HUES64 (cell line): ENCODE data around the gene PPP6R3.
"Not testable (repeated sequence)": the region's sequence is repeated elsewhere in the genome, so short reads cannot be mapped to it uniquely, and the experiment has no call there.

Experiments used
- H3K27ac ChIP-seq: 2 replicates; pipeline ENCODE4 v1.7.0; 2013; ENCODE audit warnings: low read depth, low read length, inconsistent platforms
- H3K27me3 ChIP-seq: 2 replicates; pipeline ENCODE4 v1.6.1; 2013; ENCODE audit warnings: mild to moderate bottlenecking, low read length; ENCODE audit not compliant: insufficient read depth
- H3K36me3 ChIP-seq: 2 replicates; pipeline ENCODE4 v1.6.1; 2013; ENCODE audit warnings: mild to moderate bottlenecking, low read length; ENCODE audit not compliant: insufficient read depth
- H3K4me1 ChIP-seq: 2 replicates; pipeline ENCODE4 v1.6.1; 2013; ENCODE audit warnings: mild to moderate bottlenecking, low read length, moderate library complexity; ENCODE audit not compliant: insufficient read depth
- H3K4me3 ChIP-seq: 2 replicates; pipeline ENCODE4 v1.5.1; 2013; ENCODE audit warnings: mild to moderate bottlenecking, low read length, moderate library complexity
- H3K9ac ChIP-seq: 2 replicates; pipeline ENCODE4 v1.6.1; 2013; ENCODE audit warnings: mild to moderate bottlenecking, low read depth, low read length
- H3K9me3 ChIP-seq: 2 replicates; pipeline ENCODE4 v1.6.1; 2013; ENCODE audit warnings: low read depth, low read length; ENCODE audit not compliant: insufficient read depth
- WGBS: fragments of 150-250, 120-280 bp; methylation state at CpG from one replicate; pipeline ENCODE4 v1.1.7; 2013; ENCODE audit warnings: missing lambda C conversion rate; 5-methylcytosine and 5-hydroxymethylcytosine counted together

Gene PPP6R3

GRCh38 chr11:68528630-68529029, 68.1 kb downstream of the PPP6R3 start:
- Histone ChIP-seq H3K4me3 (no peak overlapping the region), H3K36me3 (peaks cover 64% of the 10 kb centered on the region), H3K4me1 (peaks cover 6% of the 10 kb centered on the region; the same call in 1 of the 2 replicates), H3K27ac (no peak overlapping the region), H3K9me3 (no peaks in the 10 kb centered on the region), H3K9ac (no peak overlapping the region), H3K27me3 (no peaks in the 10 kb centered on the region)
- WGBS: 96% methylated on average over 5 of the region's 5 CpGs

GRCh38 chr11:68531129-68531693, 70.7 kb downstream of the PPP6R3 start:
- H3K27ac ChIP-seq: no peak overlapping the region
- no peaks in the 10 kb centered on the region for H3K9me3 ChIP-seq
- no peaks in the 10 kb centered on the region for H3K27me3 ChIP-seq
- 92% methylated on average over 4 of the region's 4 CpGs for WGBS
- no peak overlapping the region for H3K9ac ChIP-seq
- H3K4me3 ChIP-seq: no peak overlapping the region
- peaks cover 10% of the 10 kb centered on the region; the same call in 1 of the 2 replicates for H3K4me1 ChIP-seq
- peaks cover 42% of the 10 kb centered on the region for H3K36me3 ChIP-seq

GRCh38 chr11:68532727-68533369, 72.3 kb downstream of the PPP6R3 start:
- WGBS: 98% methylated on average over 5 of the region's 5 CpGs
- Histone ChIP-seq H3K4me3 (no peak overlapping the region), H3K27me3 (no peaks in the 10 kb centered on the region), H3K9me3 (no peaks in the 10 kb centered on the region), H3K36me3 (peaks cover 37% of the 10 kb centered on the region), H3K27ac (no peak overlapping the region), H3K9ac (no peak overlapping the region), H3K4me1 (peaks cover 19% of the 10 kb centered on the region; the same call in 1 of the 2 replicates)

- Histone ChIP-seq H3K27me3 (no peaks in the 10 kb centered on the region), H3K4me3 (no peak overlapping the region), H3K27ac (no peak overlapping the region), H3K9ac (no peak overlapping the region), H3K36me3 (peaks cover 38% of the 10 kb centered on the region), H3K4me1 (peaks cover 22% of the 10 kb centered on the region; the same call in 1 of the 2 replicates), H3K9me3 (no peaks in the 10 kb centered on the region)
- WGBS: 93% methylated on average over 7 of the region's 7 CpGs
Measured at GRCh38 chr11:68533945-68534344, 73.4 kb downstream of the PPP6R3 start.

- Histone ChIP-seq H3K36me3 (peaks cover 41% of the 10 kb centered on the region), H3K4me3 (no peak overlapping the region), H3K27ac (no peak overlapping the region), H3K27me3 (no peaks in the 10 kb centered on the region), H3K4me1 (peaks cover 34% of the 10 kb centered on the region), H3K9ac (no peak overlapping the region), H3K9me3 (no peaks in the 10 kb centered on the region)
- WGBS: 96% methylated on average over 8 of the region's 8 CpGs
Measured at GRCh38 chr11:68535098-68535497, 74.5 kb downstream of the PPP6R3 start.

GRCh38 chr11:68536706-68537105, 76.2 kb downstream of the PPP6R3 start:
- Histone ChIP-seq H3K9me3 (no peaks in the 10 kb centered on the region), H3K9ac (no peak overlapping the region), H3K4me1 (peaks cover 36% of the 10 kb centered on the region), H3K36me3 (peaks cover 53% of the 10 kb centered on the region), H3K4me3 (no peak overlapping the region), H3K27ac (no peak overlapping the region), H3K27me3 (no peaks in the 10 kb centered on the region)
- WGBS: 81% methylated on average over 2 of the region's 2 CpGs

GRCh38 chr11:68538025-68538424, 77.5 kb downstream of the PPP6R3 start:
- no peak overlapping the region for H3K27ac ChIP-seq
- no peaks in the 10 kb centered on the region for H3K27me3 ChIP-seq
- H3K9me3 ChIP-seq: no peaks in the 10 kb centered on the region
- H3K36me3 ChIP-seq: peaks cover 54% of the 10 kb centered on the region
- H3K4me1 ChIP-seq: peaks cover 40% of the 10 kb centered on the region
- no peak overlapping the region for H3K9ac ChIP-seq
- 96% methylated on average over 5 of the region's 6 CpGs for WGBS
- H3K4me3 ChIP-seq: no peak overlapping the region

GRCh38 chr11:68539395-68539794, 78.8 kb downstream of the PPP6R3 start:
- Histone ChIP-seq H3K9ac (no peak overlapping the region), H3K9me3 (no peaks in the 10 kb centered on the region), H3K27me3 (no peaks in the 10 kb centered on the region), H3K36me3 (peaks cover 64% of the 10 kb centered on the region), H3K4me3 (no peak overlapping the region), H3K27ac (no peak overlapping the region; the same call in 1 of the 2 replicates), H3K4me1 (peaks cover 39% of the 10 kb centered on the region)
- 94% methylated on average over 2 of the region's 2 CpGs for WGBS

- H3K27ac ChIP-seq, H3K4me3 ChIP-seq, H3K27me3 ChIP-seq, H3K9me3 ChIP-seq, H3K9ac ChIP-seq: not testable (repeated sequence)
- peaks cover 37% of the 10 kb centered on the region for H3K4me1 ChIP-seq
- WGBS: 45% methylated on average over 7 of the region's 7 CpGs
- H3K36me3 ChIP-seq: peaks cover 75% of the 10 kb centered on the region
Measured at GRCh38 chr11:68540504-68540903, 80.0 kb downstream of the PPP6R3 start.

GRCh38 chr11:68541116-68541515, 80.6 kb downstream of the PPP6R3 start:
- Histone ChIP-seq H3K9me3 (no peaks in the 10 kb centered on the region), H3K27me3 (no peaks in the 10 kb centered on the region), H3K9ac (no peak overlapping the region), H3K4me3 (no peak overlapping the region), H3K27ac (no peak overlapping the region), H3K36me3 (peaks cover 81% of the 10 kb centered on the region), H3K4me1 (peaks cover 42% of the 10 kb centered on the region)
- 95% methylated on average over 2 of the region's 2 CpGs for WGBS

GRCh38 chr11:68541991-68542390, 81.4 kb downstream of the PPP6R3 start:
- peaks cover 86% of the 10 kb centered on the region for H3K36me3 ChIP-seq
- 86% methylated on average over 8 of the region's 8 CpGs for WGBS
- no peak overlapping the region for H3K27ac ChIP-seq

More at GRCh38 chr11:68541991-68542390, 81.4 kb downstream of the PPP6R3 start:
- Histone ChIP-seq H3K4me3 (no peak overlapping the region), H3K9ac (no peak overlapping the region), H3K27me3 (no peaks in the 10 kb centered on the region), H3K9me3 (no peaks in the 10 kb centered on the region), H3K4me1 (peaks cover 37% of the 10 kb centered on the region)
